IPS-11a (cell line): ENCODE measurements around the gene ST3GAL4.

Source experiments
- H3K4me3 ChIP-seq: one replicate; pipeline ENCODE4 v1.5.1; 2013; ENCODE audit warnings: low read depth, low read length, control low read depth

The ST3GAL4 gene

GRCh38 chr11:126403658-126404057, 48.2 kb downstream of the ST3GAL4 start:
- H3K4me3 ChIP-seq, result no peak overlapping the region

GRCh38 chr11:126404367-126404766, 48.9 kb downstream of the ST3GAL4 start:
- H3K4me3 ChIP-seq, result no peak overlapping the region

- no peak overlapping the region for H3K4me3 ChIP-seq
Observed at GRCh38 chr11:126405374-126405773, 49.9 kb downstream of the ST3GAL4 start.

GRCh38 chr11:126405906-126406305, 50.4 kb downstream of the ST3GAL4 start:
- H3K4me3 ChIP-seq, result no peak overlapping the region

- H3K4me3 ChIP-seq, result no peak overlapping the region
Observed at GRCh38 chr11:126406368-126406767, 50.9 kb downstream of the ST3GAL4 start.

GRCh38 chr11:126407101-126407521, 51.6 kb downstream of the ST3GAL4 start:
- H3K4me3 ChIP-seq, result no peak overlapping the region

- H3K4me3 ChIP-seq, result no peak overlapping the region
Observed at GRCh38 chr11:126407682-126408288, 52.3 kb downstream of the ST3GAL4 start.

GRCh38 chr11:126408496-126408895, 53.0 kb downstream of the ST3GAL4 start:
- no peak overlapping the region for H3K4me3 ChIP-seq

- H3K4me3 ChIP-seq, result no peak overlapping the region
Observed at GRCh38 chr11:126408901-126409619, 53.6 kb downstream of the ST3GAL4 start.

- H3K4me3 ChIP-seq, result no peak overlapping the region
Observed at GRCh38 chr11:126409620-126409985, 54.1 kb downstream of the ST3GAL4 start.

- H3K4me3 ChIP-seq, result no peak overlapping the region
Observed at GRCh38 chr11:126410649-126411048, 55.2 kb downstream of the ST3GAL4 start.

GRCh38 chr11:126411971-126412381, 56.5 kb downstream of the ST3GAL4 start:
- no peak overlapping the region for H3K4me3 ChIP-seq

- H3K4me3 ChIP-seq, result no peak overlapping the region
Observed at GRCh38 chr11:126413426-126413825, 57.9 kb downstream of the ST3GAL4 start.

GRCh38 chr11:126413843-126414405, 58.4 kb downstream of the ST3GAL4 start:
- H3K4me3 ChIP-seq, result no peak overlapping the region

GRCh38 chr11:126414615-126415014, 59.1 kb downstream of the ST3GAL4 start:
- H3K4me3 ChIP-seq, result no peak overlapping the region

- H3K4me3 ChIP-seq, result no peak overlapping the region
Observed at GRCh38 chr11:126415128-126415527, 59.6 kb downstream of the ST3GAL4 start.

- H3K4me3 ChIP-seq, result no peak overlapping the region
Observed at GRCh38 chr11:126415669-126416420, 60.4 kb downstream of the ST3GAL4 start.

GRCh38 chr11:126416542-126417090, 61.1 kb downstream of the ST3GAL4 start:
- peak overlapping the region; percentile 28 for H3K4me3 ChIP-seq

GRCh38 chr11:126417091-126417862, 61.8 kb downstream of the ST3GAL4 start:
- no peak overlapping the region for H3K4me3 ChIP-seq

- H3K4me3 ChIP-seq, result no peak overlapping the region
Observed at GRCh38 chr11:126418887-126419286, 63.4 kb downstream of the ST3GAL4 start.
